ENCODE results near the gene PPP1R12B. TPM values are rescaled to one million over a fixed set of nuclear protein-coding genes. Genes with fewer than 3 reads are reported as not detected.
A peak's percentile ranks its signal among the peaks of the same experiment; 100 is the strongest.
"Not testable (repeated sequence)": the region's sequence is repeated elsewhere in the genome, so short reads cannot be mapped to it uniquely, and the experiment has no call there.

The PPP1R12B gene
- total and polyA plus RNA-seq, 2 donors = 7.5 to 8.2 TPM

DNA sequence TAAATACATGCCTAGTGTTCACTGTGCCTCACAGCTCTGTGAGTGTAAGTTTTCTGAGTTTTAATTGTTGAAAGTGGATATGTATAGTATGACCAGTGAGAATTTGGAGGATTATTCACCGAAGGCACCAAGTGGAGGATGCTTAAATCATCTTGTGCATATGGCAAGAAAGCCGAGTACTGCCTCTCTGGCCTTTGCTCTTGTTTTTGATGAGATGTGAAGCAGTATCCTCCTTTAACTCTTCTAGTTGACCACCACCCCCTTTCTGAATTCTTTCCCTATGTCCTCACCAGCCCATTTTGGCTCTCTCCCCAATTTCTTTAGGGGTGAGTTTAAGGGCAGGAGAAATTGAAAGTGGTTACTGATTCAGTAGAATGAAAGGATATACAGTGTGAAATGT, 231.3 kb downstream of the PPP1R12B start:
- WGBS = 94% methylated on average over 2 of the region's 2 CpGs
- Histone ChIP-seq H3K27ac (ENCODE audit: low read depth in 1 of 2, low read length in 1 of 2) (no peak overlapping the region), H3K4me3 (ENCODE audit: low read length in 2 of 2) (no peak overlapping the region), H3K36me3 (ENCODE audit: control insufficient read depth in 2 of 2, insufficient read depth in 2 of 2, low read length in 1 of 2) (peaks cover 7% of the 10 kb centered on the region in 2 donors), H3K9me3 (ENCODE audit: control insufficient read depth in 2 of 2, insufficient read depth in 1 of 2, low read length in 1 of 2) (no peaks in the 10 kb centered on the region), H3K4me1 (ENCODE audit: control insufficient read depth in 2 of 2, insufficient read depth in 2 of 2, low read length in 2 of 2) (peaks cover 0 to 3% of the 10 kb centered on the region in 2 donors), H3K27me3 (ENCODE audit: control insufficient read depth in 2 of 2, insufficient read depth in 1 of 2, low read length in 1 of 2) (no peaks in the 10 kb centered on the region)
- no peak for DNase-seq (ENCODE audit: low read depth in 6 of 9, low spot score in 9 of 9)

DNA sequence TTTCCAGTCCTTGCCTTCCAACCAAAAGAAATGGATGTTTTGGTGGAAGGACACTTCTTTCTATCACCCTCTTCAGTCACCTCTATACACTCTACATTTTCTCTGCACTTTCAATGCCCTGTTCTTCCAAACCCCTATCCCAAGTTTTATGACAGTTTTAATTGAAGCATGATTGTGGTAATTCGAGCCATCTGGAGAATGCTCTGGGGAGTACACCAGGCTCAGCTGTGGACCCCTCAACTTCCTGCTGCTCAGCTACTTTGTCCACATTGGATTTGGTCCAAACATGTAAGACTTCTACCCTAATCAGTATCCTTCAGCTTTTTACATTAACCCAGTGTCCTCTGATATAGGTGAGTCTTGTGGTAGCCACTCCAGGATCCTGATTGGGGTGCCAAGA, 232.1 kb downstream of the PPP1R12B start:
- H3K4me3 ChIP-seq (ENCODE audit: low read length in 2 of 2) = no peak overlapping the region
- no peaks in the 10 kb centered on the region for H3K27me3 ChIP-seq (ENCODE audit: control insufficient read depth in 2 of 2, insufficient read depth in 1 of 2, low read length in 1 of 2)
- peaks cover 0 to 3% of the 10 kb centered on the region in 2 donors for H3K4me1 ChIP-seq (ENCODE audit: control insufficient read depth in 2 of 2, insufficient read depth in 2 of 2, low read length in 2 of 2)
- H3K36me3 ChIP-seq (ENCODE audit: control insufficient read depth in 2 of 2, insufficient read depth in 2 of 2, low read length in 1 of 2) = peaks cover 7% of the 10 kb centered on the region in 2 donors
- WGBS = 95% methylated on average over 1 of the region's 1 CpG
- no peak for DNase-seq (ENCODE audit: low read depth in 6 of 9, low spot score in 9 of 9)
- no peaks in the 10 kb centered on the region for H3K9me3 ChIP-seq (ENCODE audit: control insufficient read depth in 2 of 2, insufficient read depth in 1 of 2, low read length in 1 of 2)
- peak overlapping the region in 1 of 2 donors; percentile 13 for H3K27ac ChIP-seq (ENCODE audit: low read depth in 1 of 2, low read length in 1 of 2)

DNA sequence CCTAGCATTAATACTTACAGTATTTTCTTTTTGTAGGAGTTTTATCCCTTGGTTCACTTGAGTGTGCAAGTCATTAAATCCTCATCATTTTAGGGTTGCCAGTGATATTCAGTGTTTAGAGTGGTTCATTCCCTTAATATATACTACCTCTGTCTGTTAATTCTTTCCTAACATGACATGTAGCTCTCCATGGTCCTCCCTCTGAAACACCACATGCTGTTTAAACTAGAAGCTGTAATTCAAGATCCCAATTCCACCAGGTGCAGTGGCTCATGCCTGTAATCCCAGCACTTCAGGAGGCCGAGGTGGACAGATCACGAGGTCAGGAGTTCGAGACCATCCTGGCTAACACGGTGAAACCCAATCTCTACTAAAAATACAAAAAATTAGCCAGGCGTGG, 233.9 kb downstream of the PPP1R12B start:
- H3K4me3 ChIP-seq (ENCODE audit: low read length in 2 of 2); DNase-seq (ENCODE audit: low read depth in 6 of 9, low spot score in 9 of 9); H3K36me3 ChIP-seq (ENCODE audit: control insufficient read depth in 2 of 2, insufficient read depth in 2 of 2, low read length in 1 of 2); H3K9me3 ChIP-seq (ENCODE audit: control insufficient read depth in 2 of 2, insufficient read depth in 1 of 2, low read length in 1 of 2); H3K27me3 ChIP-seq (ENCODE audit: control insufficient read depth in 2 of 2, insufficient read depth in 1 of 2, low read length in 1 of 2); H3K27ac ChIP-seq (ENCODE audit: low read depth in 1 of 2, low read length in 1 of 2); H3K4me1 ChIP-seq (ENCODE audit: control insufficient read depth in 2 of 2, insufficient read depth in 2 of 2, low read length in 2 of 2): not testable (repeated sequence)
- 98% methylated on average over 5 of the region's 5 CpGs for WGBS

DNA sequence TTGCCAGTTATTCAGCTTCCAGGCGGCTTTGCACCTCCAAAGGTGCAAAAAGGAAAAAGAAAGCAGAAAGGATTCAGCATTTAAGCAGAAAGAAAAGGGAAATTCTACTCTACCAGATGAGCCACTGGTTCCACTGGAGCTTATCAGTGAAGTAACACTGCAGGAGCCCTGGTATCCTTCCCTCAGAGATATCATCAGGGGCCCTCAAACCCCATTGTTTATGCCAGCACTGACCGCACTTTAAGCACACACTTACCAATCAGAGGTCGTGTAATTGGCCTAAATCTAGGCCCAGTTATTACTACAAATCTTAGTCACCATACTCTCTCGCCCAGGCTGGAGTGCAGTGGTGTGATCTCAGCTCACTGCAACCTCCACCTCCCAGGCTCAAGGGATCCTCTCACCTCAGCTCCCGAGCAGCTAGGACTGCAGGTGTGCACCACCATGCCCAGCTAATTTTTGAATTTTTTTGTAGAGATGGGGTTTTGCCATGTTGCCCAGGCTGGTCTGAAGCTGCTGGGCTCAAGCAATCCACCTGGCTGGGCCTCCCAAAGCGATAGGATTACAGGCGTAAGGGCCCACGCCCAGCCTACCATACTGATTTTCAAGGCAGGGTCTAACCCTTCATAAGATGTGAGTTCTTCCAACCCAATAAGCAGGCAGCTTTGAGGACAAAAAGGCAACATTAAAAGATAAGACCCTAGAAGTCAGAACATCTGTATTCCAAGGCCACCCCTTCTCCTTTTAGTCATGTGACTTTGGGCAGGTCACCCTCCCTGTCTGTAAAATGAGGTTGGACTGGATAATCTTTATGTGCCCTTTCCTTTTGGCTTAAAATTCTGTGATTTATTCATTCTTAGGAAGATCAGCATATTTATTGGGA, 236.4 kb downstream of the PPP1R12B start:
- no peak overlapping the region for H3K4me3 ChIP-seq (ENCODE audit: low read length in 2 of 2)
- 96% methylated on average over 8 of the region's 8 CpGs for WGBS
- no peaks in the 10 kb centered on the region for H3K27me3 ChIP-seq (ENCODE audit: control insufficient read depth in 2 of 2, insufficient read depth in 1 of 2, low read length in 1 of 2)
- peaks cover 0 to 6% of the 10 kb centered on the region in 2 donors for H3K9me3 ChIP-seq (ENCODE audit: control insufficient read depth in 2 of 2, insufficient read depth in 1 of 2, low read length in 1 of 2)
- no peak for DNase-seq (ENCODE audit: low read depth in 6 of 9, low spot score in 9 of 9)
- peaks cover 7% of the 10 kb centered on the region in 2 donors for H3K36me3 ChIP-seq (ENCODE audit: control insufficient read depth in 2 of 2, insufficient read depth in 2 of 2, low read length in 1 of 2)
- H3K4me1 ChIP-seq (ENCODE audit: control insufficient read depth in 2 of 2, insufficient read depth in 2 of 2, low read length in 2 of 2) = no peaks in the 10 kb centered on the region
- no peak overlapping the region for H3K27ac ChIP-seq (ENCODE audit: low read depth in 1 of 2, low read length in 1 of 2)

DNA sequence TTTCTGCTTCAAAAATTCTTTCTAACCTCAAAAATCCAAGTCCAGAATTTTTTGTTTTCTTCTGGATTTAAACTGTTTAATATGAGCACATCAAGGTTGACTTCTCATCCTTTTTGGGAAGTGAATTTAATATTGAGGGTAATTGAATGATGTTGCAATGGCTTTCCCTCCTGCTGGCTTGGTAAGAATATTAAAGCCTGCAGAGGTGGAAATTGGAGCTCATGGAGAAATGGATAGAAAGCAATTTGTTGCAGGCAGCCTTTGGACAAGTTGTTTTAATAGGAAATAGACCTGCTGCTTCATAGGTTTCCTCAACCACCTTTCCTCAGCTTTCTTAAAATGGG, 237.1 kb downstream of the PPP1R12B start:
- peaks cover 0 to 6% of the 10 kb centered on the region in 2 donors for H3K9me3 ChIP-seq (ENCODE audit: control insufficient read depth in 2 of 2, insufficient read depth in 1 of 2, low read length in 1 of 2)
- DNase-seq (ENCODE audit: low read depth in 6 of 9, low spot score in 9 of 9) = no peak
- no peak overlapping the region for H3K4me3 ChIP-seq (ENCODE audit: low read length in 2 of 2)
- H3K27ac ChIP-seq (ENCODE audit: low read depth in 1 of 2, low read length in 1 of 2) = no peak overlapping the region
- H3K4me1 ChIP-seq (ENCODE audit: control insufficient read depth in 2 of 2, insufficient read depth in 2 of 2, low read length in 2 of 2) = no peaks in the 10 kb centered on the region
- H3K36me3 ChIP-seq (ENCODE audit: control insufficient read depth in 2 of 2, insufficient read depth in 2 of 2, low read length in 1 of 2) = peaks cover 6 to 7% of the 10 kb centered on the region in 2 donors
- H3K27me3 ChIP-seq (ENCODE audit: control insufficient read depth in 2 of 2, insufficient read depth in 1 of 2, low read length in 1 of 2) = no peaks in the 10 kb centered on the region

DNA sequence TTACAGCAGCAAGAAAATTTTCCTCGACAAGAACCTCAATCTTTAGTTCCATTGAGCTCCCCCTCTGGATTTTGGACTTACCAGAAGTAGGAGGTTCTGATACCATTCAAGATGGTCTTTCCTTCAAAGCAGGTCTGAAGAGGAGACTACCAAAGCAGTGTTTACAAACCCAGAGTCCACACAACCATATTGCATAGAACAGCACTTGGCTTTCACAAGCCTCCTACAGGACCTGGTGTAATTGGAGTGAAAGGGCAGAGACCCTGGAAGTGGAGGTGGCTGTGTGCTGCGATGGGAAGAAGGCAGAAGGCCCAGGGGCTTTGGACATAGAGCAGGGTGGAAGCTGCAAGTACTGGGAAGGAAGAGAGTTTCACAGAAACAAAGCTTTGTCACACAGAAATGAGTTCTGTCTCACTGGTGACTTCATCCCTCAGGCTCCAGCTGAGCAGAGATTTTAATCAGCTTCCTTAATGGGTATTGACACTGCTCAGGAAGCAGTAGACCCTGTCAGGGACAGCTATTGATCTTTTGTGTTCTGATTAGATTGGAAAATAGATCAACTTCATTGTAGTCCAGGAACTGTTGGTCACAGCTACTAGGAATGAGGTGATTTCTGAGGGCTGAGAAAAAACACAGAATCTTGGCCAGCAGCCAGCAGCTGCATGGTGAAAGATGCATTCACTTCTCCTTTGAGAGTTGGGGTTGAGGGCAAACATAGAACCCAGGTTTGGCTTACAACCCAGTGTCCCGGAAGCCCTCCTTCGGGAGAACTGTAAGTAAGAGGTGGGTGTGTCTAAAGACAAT, 237.7 kb downstream of the PPP1R12B start:
- H3K27me3 ChIP-seq (ENCODE audit: control insufficient read depth in 2 of 2, insufficient read depth in 1 of 2, low read length in 1 of 2) = no peaks in the 10 kb centered on the region
- H3K36me3 ChIP-seq (ENCODE audit: control insufficient read depth in 2 of 2, insufficient read depth in 2 of 2, low read length in 1 of 2) = peaks cover 3% of the 10 kb centered on the region in 2 donors
- no peaks in the 10 kb centered on the region for H3K4me1 ChIP-seq (ENCODE audit: control insufficient read depth in 2 of 2, insufficient read depth in 2 of 2, low read length in 2 of 2)
- 75% methylated on average over 4 of the region's 4 CpGs for WGBS
- H3K27ac ChIP-seq (ENCODE audit: low read depth in 1 of 2, low read length in 1 of 2) = no peak overlapping the region
- DNase-seq (ENCODE audit: low read depth in 6 of 9, low spot score in 9 of 9) = no peak
- peaks cover 0 to 6% of the 10 kb centered on the region in 2 donors for H3K9me3 ChIP-seq (ENCODE audit: control insufficient read depth in 2 of 2, insufficient read depth in 1 of 2, low read length in 1 of 2)
- H3K4me3 ChIP-seq (ENCODE audit: low read length in 2 of 2) = no peak overlapping the region

DNA sequence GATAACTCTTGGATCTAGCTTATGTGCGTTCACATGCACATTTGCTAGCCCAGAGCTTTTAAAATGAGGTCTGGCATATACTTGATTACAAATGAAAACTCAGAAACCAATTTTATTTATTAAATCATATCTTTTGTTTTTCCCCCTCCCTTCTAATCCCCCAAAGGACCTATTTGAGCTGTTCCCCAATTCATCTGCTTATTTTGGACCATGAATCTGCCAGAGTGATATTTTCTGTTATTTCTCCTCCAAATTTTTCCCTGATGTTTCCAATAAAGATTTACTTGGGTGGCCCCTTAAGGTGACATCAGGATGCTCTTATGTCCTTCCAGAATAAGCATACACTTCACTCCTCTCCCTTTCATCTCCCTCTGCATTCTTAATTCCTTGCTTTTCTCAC, 238.4 kb downstream of the PPP1R12B start:
- DNase-seq (ENCODE audit: low read depth in 6 of 9, low spot score in 9 of 9) = no peak
- H3K4me3 ChIP-seq (ENCODE audit: low read length in 2 of 2) = no peak overlapping the region
- 96% methylated on average over 1 of the region's 1 CpG for WGBS
- no peaks in the 10 kb centered on the region for H3K27me3 ChIP-seq (ENCODE audit: control insufficient read depth in 2 of 2, insufficient read depth in 1 of 2, low read length in 1 of 2)
- no peaks in the 10 kb centered on the region for H3K4me1 ChIP-seq (ENCODE audit: control insufficient read depth in 2 of 2, insufficient read depth in 2 of 2, low read length in 2 of 2)
- peaks cover 0 to 3% of the 10 kb centered on the region in 2 donors for H3K36me3 ChIP-seq (ENCODE audit: control insufficient read depth in 2 of 2, insufficient read depth in 2 of 2, low read length in 1 of 2)
- H3K9me3 ChIP-seq (ENCODE audit: control insufficient read depth in 2 of 2, insufficient read depth in 1 of 2, low read length in 1 of 2) = peaks cover 0 to 6% of the 10 kb centered on the region in 2 donors
- H3K27ac ChIP-seq (ENCODE audit: low read depth in 1 of 2, low read length in 1 of 2) = no peak overlapping the region

DNA sequence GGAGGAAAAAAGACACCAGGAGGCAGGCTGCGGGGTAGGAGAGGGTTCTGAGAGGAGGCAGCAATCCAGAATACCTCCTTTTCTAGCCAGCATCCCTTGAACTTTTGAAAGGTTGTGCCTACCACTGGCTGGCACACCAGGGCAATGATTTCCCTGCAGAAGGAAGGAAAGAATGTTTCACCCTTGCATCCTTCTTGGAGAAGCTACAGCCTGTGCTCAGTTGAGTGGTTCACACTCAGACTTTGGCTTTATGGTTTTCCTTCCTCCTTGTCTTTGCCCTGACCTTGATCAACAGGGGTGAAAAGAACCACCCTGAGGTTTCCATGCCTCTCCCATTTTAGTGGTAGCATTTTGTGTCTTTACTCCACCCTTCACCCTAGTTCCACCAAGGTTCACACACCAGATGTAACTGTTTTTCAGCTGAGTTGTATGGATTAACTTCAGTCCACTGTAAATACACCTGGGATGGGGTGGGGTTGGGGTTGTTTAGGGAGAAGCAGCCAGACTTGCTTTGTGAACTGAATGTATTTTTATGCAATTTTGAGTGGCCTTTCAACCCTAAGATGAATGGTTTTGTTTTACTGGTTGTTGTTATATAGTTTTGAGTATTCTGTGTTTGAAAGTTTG, 239.5 kb downstream of the PPP1R12B start:
- Histone ChIP-seq H3K36me3 (ENCODE audit: control insufficient read depth in 2 of 2, insufficient read depth in 2 of 2, low read length in 1 of 2) (no peaks in the 10 kb centered on the region), H3K4me3 (ENCODE audit: low read length in 2 of 2) (no peak overlapping the region), H3K4me1 (ENCODE audit: control insufficient read depth in 2 of 2, insufficient read depth in 2 of 2, low read length in 2 of 2) (no peaks in the 10 kb centered on the region), H3K27me3 (ENCODE audit: control insufficient read depth in 2 of 2, insufficient read depth in 1 of 2, low read length in 1 of 2) (no peaks in the 10 kb centered on the region), H3K9me3 (ENCODE audit: control insufficient read depth in 2 of 2, insufficient read depth in 1 of 2, low read length in 1 of 2) (peaks cover 0 to 6% of the 10 kb centered on the region in 2 donors), H3K27ac (ENCODE audit: low read depth in 1 of 2, low read length in 1 of 2) (no peak overlapping the region)
- WGBS = 100% methylated on average over 1 of the region's 1 CpG
- DNase-seq (ENCODE audit: low read depth in 6 of 9, low spot score in 9 of 9) = no peak

Measured in thymus (tissue), 11 donors.